Measurements from ENCODE around the gene PRKAG1. TPM values are rescaled to one million over a fixed set of nuclear protein-coding genes. Genes with fewer than 3 reads are reported as not detected.

Gene PRKAG1
- total RNA-seq, 2 experiments from 2014 or later, result 58.9 to 66.0 TPM

DNA sequence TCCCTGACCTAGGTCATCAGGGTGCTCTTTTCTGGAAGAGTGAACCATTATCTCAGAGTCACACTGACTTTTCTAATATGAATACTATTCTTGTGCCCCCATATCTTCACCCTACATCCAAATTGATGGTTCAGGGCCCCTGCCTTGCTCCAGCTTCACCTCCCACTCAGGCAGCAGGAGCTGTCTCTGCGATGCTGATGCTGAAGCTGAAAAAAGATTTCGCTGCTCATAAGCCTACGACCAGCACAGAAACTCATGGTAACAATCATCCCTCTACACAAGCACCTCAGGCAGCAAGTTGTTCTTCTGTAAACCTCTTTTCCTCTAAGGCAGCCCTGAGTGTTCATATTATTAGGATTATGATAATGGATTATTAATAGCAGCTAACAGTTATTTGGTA, 64.5 kb downstream of the PRKAG1 start:
- Mint-ChIP-seq H3K27ac (no peak overlapping the region), H3K4me1 (peaks cover 28% of the 10 kb centered on the region), H3K9me3 (ENCODE audit: low read depth) (no peaks in the 10 kb centered on the region), H3K4me3 (no peak overlapping the region), H3K27me3 (peaks cover 5% of the 10 kb centered on the region), H3K36me3 (peaks cover 16% of the 10 kb centered on the region)
- DNase-seq, result no peak
- CTCF ChIA-PET, result interaction anchor here (1.2 to 39.1 kb wide), 3 partner anchors 14 to 37 kb away, joined by 3 to 921 read pairs (median 3); partner anchors contain the start of genes DDN and WNT1
- ATAC-seq, result no peak

DNA sequence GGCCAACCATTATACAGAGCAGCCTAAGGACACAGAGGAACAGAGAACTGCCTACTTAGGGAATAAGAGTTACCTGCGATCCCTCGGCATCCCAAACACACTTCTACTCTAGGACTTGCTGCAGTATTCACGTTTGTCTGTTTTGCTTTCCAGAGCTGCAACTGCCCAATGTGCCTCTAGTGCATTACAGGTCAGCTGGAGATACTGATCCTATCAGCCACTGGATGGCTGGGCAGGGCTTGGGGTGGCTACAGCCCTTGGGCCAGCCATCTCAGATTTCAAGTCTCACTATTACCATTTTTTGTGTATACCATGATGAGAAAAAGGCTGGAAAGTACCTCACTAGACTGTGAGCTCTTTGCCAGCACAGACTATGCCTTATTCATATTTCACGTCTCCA, 65.9 kb downstream of the PRKAG1 start:
- Mint-ChIP-seq H3K4me3 (no peak overlapping the region), H3K9me3 (ENCODE audit: low read depth) (no peaks in the 10 kb centered on the region), H3K4me1 (peaks cover 26% of the 10 kb centered on the region), H3K27me3 (no peaks in the 10 kb centered on the region), H3K36me3 (peaks cover 20% of the 10 kb centered on the region), H3K27ac (no peak overlapping the region)
- no peak for DNase-seq
- CTCF ChIA-PET, result interaction anchor here (0.9 to 39.1 kb wide), 7 partner anchors 9 to 61 kb away, joined by 3 to 921 read pairs (median 3); partner anchors contain the start of genes DDN and WNT1
- no peak for ATAC-seq

Other genes with a start within 250 kb of the PRKAG1 start
- gene ADCY6, start 229.7 kb downstream of the PRKAG1 start, total RNA-seq, result under 1 TPM; 0.15 to 0.42 TPM
- 10 to 100 TPM; 11.0 to 12.8 TPM for gene CACNB3, start 200.3 kb downstream of the PRKAG1 start, total RNA-seq
- gene DDX23, start 166.6 kb downstream of the PRKAG1 start, total RNA-seq, result 100 to 1,000 TPM; 146 to 157 TPM
- 1 to 10 TPM; 2.7 to 4.2 TPM for gene RND1, start 152.9 kb downstream of the PRKAG1 start, total RNA-seq
- gene FKBP11, start 93.3 kb downstream of the PRKAG1 start, total RNA-seq, result 10 to 100 TPM; 78.5 to 88.8 TPM
- 100 to 1,000 TPM in 1 of 2 experiments, 10 to 100 TPM in 1; 89.4 to 118 TPM for gene ARF3, start 61.3 kb downstream of the PRKAG1 start, total RNA-seq
- 1 to 10 TPM; 2.0 to 4.4 TPM for gene WNT10B, start 47.0 kb downstream of the PRKAG1 start, total RNA-seq
- gene WNT1, start 40.5 kb downstream of the PRKAG1 start, total RNA-seq, result 1 to 10 TPM in 1 of 2 experiments, under 1 TPM in 1; 0.87 to 1.2 TPM
- gene DDN, start 19.4 kb downstream of the PRKAG1 start, total RNA-seq, result under 1 TPM; 0.38 to 0.66 TPM
- gene KMT2D, start 42.0 kb upstream of the PRKAG1 start, total RNA-seq, result 100 to 1,000 TPM; 107 to 132 TPM
- gene RHEBL1, start 51.2 kb upstream of the PRKAG1 start, total RNA-seq, result 10 to 100 TPM; 14.9 to 15.1 TPM
- under 1 TPM in 1 of 2 experiments, not detected in 1; 0.15 TPM for gene DHH, start 76.0 kb upstream of the PRKAG1 start, total RNA-seq
- gene LMBR1L, start 92.1 kb upstream of the PRKAG1 start, total RNA-seq, result 10 to 100 TPM; 46.9 to 53.4 TPM
- gene TUBA1B, start 112.6 kb upstream of the PRKAG1 start, total RNA-seq, result 1,000 to 10,000 TPM; 1,970 to 2,009 TPM
- gene TUBA1A, start 170.3 kb upstream of the PRKAG1 start, total RNA-seq, result 10 to 100 TPM; 91.0 to 96.5 TPM
- 100 to 1,000 TPM; 264 to 266 TPM for gene TUBA1C, start 246.3 kb upstream of the PRKAG1 start, total RNA-seq